ENCODE results near the gene ARFGEF2. TPM values are rescaled to one million over a fixed set of nuclear protein-coding genes. Genes with fewer than 3 reads are reported as not detected.

Gene ARFGEF2
- total and polyA plus RNA-seq, 7 donors: 11.4 to 28.2 (median 23.8) TPM

- no peaks in the 10 kb centered on the region for H3K36me3 ChIP-seq
- H3K27me3 ChIP-seq: no peaks in the 10 kb centered on the region
- DNase-seq: no peak
- 62 to 72% methylated on average over 5 of the region's 5 CpGs for WGBS, 2 donors
- H3K4me1 ChIP-seq: peaks cover 0 to 3% (median 0%) of the 10 kb centered on the region in 4 donors
- TF ChIP-seq POLR2A (IDR thresholded peaks at IDR 0.05) (no peak), CTCF (IDR thresholded peaks at IDR 0.05) (no peak), EP300 (IDR thresholded peaks at IDR 0.05) (no peak), POLR2AphosphoS5 (IDR thresholded peaks at IDR 0.05) (no peak)
- intact Hi-C loops (cut with DNase I): loop anchor here (1.0 to 10.0 kb wide), 2 partner anchors 80 to 248 kb away; partner anchors contain the start of gene PREX1
- H3K27ac ChIP-seq: no peak overlapping the region
- no peak overlapping the region for H3K4me3 ChIP-seq
- H3K9me3 ChIP-seq: no peaks in the 10 kb centered on the region
These were observed 16.2 kb upstream of the ARFGEF2 start for GRCh38 chr20:48905297-48905647.

DNA sequence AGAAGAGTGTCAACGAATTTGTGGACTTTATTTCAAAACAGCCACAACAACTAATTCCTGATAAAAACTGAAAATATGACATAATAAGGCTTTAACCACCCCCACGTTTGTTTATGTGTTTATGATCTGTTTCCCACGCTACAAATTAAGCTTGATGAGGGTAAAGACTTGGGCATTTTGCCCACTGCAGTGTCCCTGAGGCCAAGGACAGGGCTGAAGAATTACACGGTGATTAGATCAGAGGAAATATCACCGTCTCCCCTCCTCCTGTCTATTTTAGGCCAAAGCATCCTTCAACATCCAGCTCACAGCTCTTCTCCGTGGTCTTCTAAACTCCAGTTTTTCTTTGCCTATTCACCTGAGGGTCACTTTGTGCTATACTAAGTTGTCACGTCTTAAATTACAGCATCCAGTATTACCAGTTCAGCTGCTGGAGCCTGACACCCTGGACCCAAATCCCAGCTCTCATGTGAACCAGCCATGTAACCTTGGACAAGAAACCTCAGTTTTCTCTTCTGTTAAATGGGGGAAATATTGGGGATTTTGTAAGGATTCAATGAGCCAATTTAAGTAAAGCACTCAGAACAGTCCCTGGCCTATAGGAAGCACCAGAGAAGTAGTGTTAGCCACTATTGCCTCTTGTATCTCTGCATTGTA lies 15.2 kb upstream of the ARFGEF2 start:
- Histone ChIP-seq H3K27ac (no peak overlapping the region), H3K9me3 (no peaks in the 10 kb centered on the region), H3K27me3 (no peaks in the 10 kb centered on the region), H3K4me1 (peaks cover 0 to 3% (median 0%) of the 10 kb centered on the region in 4 donors), H3K36me3 (no peaks in the 10 kb centered on the region), H3K4me3 (no peak overlapping the region)
- intact Hi-C loops (cut with DNase I): loop anchor here (10.0 kb wide), 1 partner anchor 82 kb away; the partner anchor contains the start of gene PREX1
- TF ChIP-seq CTCF (IDR thresholded peaks at IDR 0.05): no peak
- TF ChIP-seq POLR2A (IDR thresholded peaks at IDR 0.05): no peak
- TF ChIP-seq POLR2AphosphoS5 (IDR thresholded peaks at IDR 0.05): no peak
- no peak for TF ChIP-seq EP300 (IDR thresholded peaks at IDR 0.05)
- 23 to 59% methylated on average over 7 of the region's 7 CpGs for WGBS, 2 donors
- no peak for DNase-seq

DNA sequence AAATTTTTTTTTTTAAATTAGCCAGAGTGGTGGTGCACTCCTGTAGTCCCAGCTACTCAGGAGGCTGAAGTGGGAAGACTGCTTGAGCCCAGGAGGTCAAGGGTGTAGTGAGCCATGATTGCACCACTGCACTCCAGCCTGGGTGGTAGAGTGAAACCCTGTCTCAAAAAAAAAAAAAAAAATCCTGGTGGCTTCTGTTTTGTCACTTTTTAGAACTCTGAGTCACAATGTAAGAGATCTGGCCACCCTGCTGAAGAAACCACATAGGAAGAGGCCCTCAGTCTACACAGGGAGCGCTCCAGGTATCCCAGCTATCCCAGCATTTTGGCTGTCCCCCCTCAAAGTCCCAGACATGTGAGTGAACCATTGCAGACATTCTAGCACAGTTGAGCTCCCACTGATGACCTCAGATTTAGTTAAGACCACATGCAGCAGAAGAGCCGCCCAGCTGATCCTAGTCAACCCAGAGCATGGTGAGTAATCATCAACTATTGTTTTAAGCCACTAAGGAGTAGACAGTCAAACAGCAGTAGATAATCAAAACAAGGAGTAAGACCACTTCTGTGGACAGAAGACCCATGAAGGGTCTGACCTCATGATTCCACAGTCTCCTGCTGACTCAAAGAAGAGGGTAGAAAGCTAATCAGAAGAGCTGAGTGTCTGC lies 12.7 kb upstream of the ARFGEF2 start:
- TF ChIP-seq POLR2A (IDR thresholded peaks at IDR 0.05) (no peak), POLR2AphosphoS5 (IDR thresholded peaks at IDR 0.05) (no peak), EP300 (IDR thresholded peaks at IDR 0.05) (no peak), CTCF (IDR thresholded peaks at IDR 0.05) (no peak)
- no peaks in the 10 kb centered on the region for H3K9me3 ChIP-seq
- 76 to 78% methylated on average over 2 of the region's 2 CpGs for WGBS, 2 donors
- H3K4me3 ChIP-seq: no peak overlapping the region
- H3K36me3 ChIP-seq: no peaks in the 10 kb centered on the region
- no peaks in the 10 kb centered on the region for H3K27me3 ChIP-seq
- H3K4me1 ChIP-seq: peaks cover 0 to 3% (median 0%) of the 10 kb centered on the region in 4 donors
- no peak for DNase-seq
- intact Hi-C loops (cut with DNase I): loop anchor here (10.0 kb wide), 1 partner anchor 84 kb away; the partner anchor contains the start of gene PREX1
- H3K27ac ChIP-seq: no peak overlapping the region

DNA sequence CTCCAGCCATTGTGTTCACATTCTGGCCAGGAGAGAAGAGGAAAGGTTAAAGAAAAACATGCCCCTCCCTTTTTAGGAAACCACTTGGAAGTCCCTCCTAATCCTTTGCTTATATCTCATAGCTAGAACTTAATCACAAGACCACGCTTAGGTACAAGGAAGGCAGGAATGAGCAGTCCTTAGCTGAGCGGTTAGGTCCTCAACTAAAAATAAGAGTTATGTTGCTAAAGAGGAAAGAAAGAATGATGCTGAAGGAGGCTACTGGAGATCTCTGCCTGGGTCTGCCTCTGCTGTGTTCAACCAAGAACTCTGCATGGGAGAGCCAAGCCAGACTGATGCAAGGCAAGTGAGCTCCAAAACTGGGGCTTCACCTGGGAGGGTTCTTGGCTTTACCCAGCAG lies 11.6 kb upstream of the ARFGEF2 start:
- Histone ChIP-seq H3K36me3 (no peaks in the 10 kb centered on the region), H3K27ac (no peak overlapping the region), H3K4me3 (no peak overlapping the region), H3K27me3 (no peaks in the 10 kb centered on the region), H3K9me3 (no peaks in the 10 kb centered on the region), H3K4me1 (no peaks in the 10 kb centered on the region)
- DNase-seq: no peak
- WGBS, 2 donors: 85 to 91% methylated on average over 2 of the region's 2 CpGs
- intact Hi-C loops (cut with DNase I): loop anchor here (10.0 kb wide), 1 partner anchor 85 kb away; the partner anchor contains the start of gene PREX1
- no peak for TF ChIP-seq CTCF (IDR thresholded peaks at IDR 0.05)
- TF ChIP-seq EP300 (IDR thresholded peaks at IDR 0.05): no peak
- TF ChIP-seq POLR2A (IDR thresholded peaks at IDR 0.05): no peak
- no peak for TF ChIP-seq POLR2AphosphoS5 (IDR thresholded peaks at IDR 0.05)
